GM23338 (cell line): ENCODE measurements around the gene EYA2. TPM values are rescaled to one million over a fixed set of nuclear protein-coding genes. Genes with fewer than 3 reads are reported as not detected.

Experiments used
- ATAC-seq: fragments of 200-7000 bp; cut with Tn5 transposase; 3 replicates; pipeline ENCODE4 v1.9.1; 2020
- DNase-seq: peaks from one replicate; pipeline ENCODE4 v3.0.0-alpha.2; 2015; ENCODE audit warnings: low spot score
- H2AFZ ChIP-seq: fragments of 200-600 bp; sonication (generic); 2 replicates; pipeline ENCODE4 v1.8.0; 2016; ENCODE audit warnings: antibody characterized with exemption, mild to moderate bottlenecking, moderate library complexity
- H3F3A ChIP-seq: fragments of 200-600 bp; sonication (generic); replicated peaks from 2 replicates; pipeline ENCODE4 v1.8.0; 2017; ENCODE audit warnings: antibody characterized with exemption, mixed run types, low read depth
- H3K27ac ChIP-seq: fragments of 200-600 bp; sonication (generic); 2 replicates; pipeline ENCODE4 v1.6.1; 2016; ENCODE audit warnings: low read depth
- H3K27me3 ChIP-seq: fragments of 200-600 bp; sonication (generic); 2 replicates; pipeline ENCODE4 v1.8.0; 2016; ENCODE audit warnings: mild to moderate bottlenecking, mixed run types, moderate library complexity; ENCODE audit not compliant: insufficient read depth
- H3K36me3 ChIP-seq: fragments of 200-600 bp; sonication (generic); 2 replicates; pipeline ENCODE4 v1.8.0; 2016; ENCODE audit warnings: mild to moderate bottlenecking; ENCODE audit not compliant: insufficient read depth
- H3K4me1 ChIP-seq: fragments of 200-600 bp; sonication (generic); 2 replicates; pipeline ENCODE4 v1.8.0; 2016; ENCODE audit warnings: mild to moderate bottlenecking, moderate library complexity; ENCODE audit not compliant: insufficient read depth
- H3K4me2 ChIP-seq: fragments of 200-600 bp; sonication (generic); 2 replicates; pipeline ENCODE4 v1.7.1; 2017; ENCODE audit warnings: mixed run types
- H3K4me3 ChIP-seq: fragments of 200-600 bp; sonication (generic); 2 replicates; pipeline ENCODE4 v1.6.1; 2016; ENCODE audit warnings: mixed run types
- H3K79me2 ChIP-seq: fragments of 200-600 bp; sonication (generic); replicated peaks from 2 replicates; pipeline ENCODE4 v1.8.0; 2017; ENCODE audit warnings: mild to moderate bottlenecking; ENCODE audit not compliant: insufficient read depth
- H3K9me2 ChIP-seq: fragments of 200-600 bp; sonication (generic); 2 replicates; pipeline ENCODE4 v1.8.0; 2017; ENCODE audit not compliant: insufficient read depth
- H4K20me1 ChIP-seq: fragments of 200-600 bp; sonication (generic); replicated peaks from 2 replicates; pipeline ENCODE4 v1.8.0; 2017; ENCODE audit warnings: mild to moderate bottlenecking; ENCODE audit not compliant: insufficient read depth
- H3K27ac Mint-ChIP-seq: 2 replicates; pipeline ENCODE4 v1.8.0; 2020; ENCODE audit warnings: inconsistent platforms, mild to moderate bottlenecking, moderate library complexity, mixed read lengths
- H3K27me3 Mint-ChIP-seq: 3 replicates; pipeline ENCODE4 v1.8.0; 2022; ENCODE audit warnings: low read depth, mild to moderate bottlenecking, moderate library complexity, mixed read lengths, inconsistent platforms; ENCODE audit not compliant: insufficient read depth, poor library complexity
- H3K36me3 Mint-ChIP-seq: 3 replicates; pipeline ENCODE4 v1.8.0; 2021; ENCODE audit warnings: low read depth, mild to moderate bottlenecking, inconsistent platforms, moderate library complexity, mixed read lengths
- H3K4me1 Mint-ChIP-seq: 3 replicates; pipeline ENCODE4 v1.8.0; 2020; ENCODE audit warnings: mild to moderate bottlenecking, inconsistent platforms, mixed read lengths
- H3K4me3 Mint-ChIP-seq: 3 replicates; pipeline ENCODE4 v1.8.0; 2021; ENCODE audit warnings: moderate library complexity, mild to moderate bottlenecking, inconsistent platforms, mixed read lengths
- H3K9me3 Mint-ChIP-seq: 3 replicates; pipeline ENCODE4 v1.8.0; 2020; ENCODE audit warnings: moderate library complexity, mild to moderate bottlenecking, inconsistent platforms, mixed read lengths
- CREB1 ChIP-seq: fragments of 250-450 bp; sonication (Bioruptor Pico); IDR thresholded peaks from 2 replicates; pipeline ENCODE4 v1.5.0; 2020; ENCODE audit warnings: low read depth, mild to moderate bottlenecking, moderate library complexity
- EZH2 ChIP-seq: fragments of 200-600 bp; sonication (generic); IDR thresholded peaks from one replicate; pipeline ENCODE4 v1.8.0; 2017; ENCODE audit warnings: antibody characterized with exemption, mild to moderate bottlenecking, low read depth; ENCODE audit not compliant: unreplicated experiment
- EZH2phosphoT487 ChIP-seq: fragments of 200-600 bp; sonication (generic); IDR thresholded peaks from one replicate; pipeline ENCODE4 v1.8.1; 2018; ENCODE audit warnings: antibody characterized with exemption; ENCODE audit not compliant: unreplicated experiment
- POLR2AphosphoS5 ChIP-seq: IDR thresholded peaks from 2 replicates; pipeline ENCODE4 v1.6.1; 2016; ENCODE audit warnings: antibody characterized with exemption, low read depth
- REST ChIP-seq: IDR thresholded peaks from one replicate; pipeline ENCODE4 v1.6.1; 2018; ENCODE audit warnings: antibody characterized with exemption; ENCODE audit not compliant: unreplicated experiment
- STAT1 ChIP-seq: IDR thresholded peaks from one replicate; pipeline ENCODE4 v1.6.1; 2016; ENCODE audit warnings: antibody characterized with exemption; ENCODE audit not compliant: unreplicated experiment
- ZNF331 ChIP-seq: fragments of 250-450 bp; sonication (Bioruptor Pico); IDR thresholded peaks from 2 replicates; pipeline ENCODE4 v1.5.0; 2020; ENCODE audit warnings: low read depth, mild to moderate bottlenecking, moderate library complexity
- polyA plus RNA-seq: library from polyadenylated mRNA; unstranded; fragments of >200 nt; fragmentation: Nextera tagmentation; extraction: Ambion mirVana; gene quantifications from 2 replicates; pipeline ENCODE4 v1.2.1, GENCODE V29; 2016
- total RNA-seq: library from RNA; depleted of rRNA; stranded (reverse); fragments of >200 nt; shearing (Covaris generic); gene quantifications from 2 replicates; pipeline ENCODE4 v1.2.3, GENCODE V29; 2014
- TF ChIP-seq, protein P1 (sequence below): fragments of 250-450 bp; sonication (Bioruptor Pico); IDR thresholded peaks from 2 replicates; pipeline ENCODE4 v1.5.0; 2020; ENCODE audit warnings: mild to moderate bottlenecking, moderate library complexity
- TF ChIP-seq, protein P2 (sequence below), 2 experiments: fragments of 200-600 bp in 1 of 2; sonication (generic) in 1 of 2; conservative IDR thresholded peaks; 2 replicates each; pipeline versions ENCODE4 v1.5.1 to v1.6.1; 2016 to 2017; ENCODE audit warnings: antibody characterized with exemption in 2 of 2, low read depth in 2 of 2, mild to moderate bottlenecking in 2 of 2, moderate library complexity in 1 of 2
- TF ChIP-seq, protein P3 (sequence below): IDR thresholded peaks from 2 replicates; pipeline ENCODE4 v1.6.1; 2016; ENCODE audit warnings: antibody characterized with exemption

EYA2 gene
- total and polyA plus RNA-seq, 2 experiments from 2014 or later: 0.50 to 0.56 TPM

- TF ChIP-seq, protein P1, sequence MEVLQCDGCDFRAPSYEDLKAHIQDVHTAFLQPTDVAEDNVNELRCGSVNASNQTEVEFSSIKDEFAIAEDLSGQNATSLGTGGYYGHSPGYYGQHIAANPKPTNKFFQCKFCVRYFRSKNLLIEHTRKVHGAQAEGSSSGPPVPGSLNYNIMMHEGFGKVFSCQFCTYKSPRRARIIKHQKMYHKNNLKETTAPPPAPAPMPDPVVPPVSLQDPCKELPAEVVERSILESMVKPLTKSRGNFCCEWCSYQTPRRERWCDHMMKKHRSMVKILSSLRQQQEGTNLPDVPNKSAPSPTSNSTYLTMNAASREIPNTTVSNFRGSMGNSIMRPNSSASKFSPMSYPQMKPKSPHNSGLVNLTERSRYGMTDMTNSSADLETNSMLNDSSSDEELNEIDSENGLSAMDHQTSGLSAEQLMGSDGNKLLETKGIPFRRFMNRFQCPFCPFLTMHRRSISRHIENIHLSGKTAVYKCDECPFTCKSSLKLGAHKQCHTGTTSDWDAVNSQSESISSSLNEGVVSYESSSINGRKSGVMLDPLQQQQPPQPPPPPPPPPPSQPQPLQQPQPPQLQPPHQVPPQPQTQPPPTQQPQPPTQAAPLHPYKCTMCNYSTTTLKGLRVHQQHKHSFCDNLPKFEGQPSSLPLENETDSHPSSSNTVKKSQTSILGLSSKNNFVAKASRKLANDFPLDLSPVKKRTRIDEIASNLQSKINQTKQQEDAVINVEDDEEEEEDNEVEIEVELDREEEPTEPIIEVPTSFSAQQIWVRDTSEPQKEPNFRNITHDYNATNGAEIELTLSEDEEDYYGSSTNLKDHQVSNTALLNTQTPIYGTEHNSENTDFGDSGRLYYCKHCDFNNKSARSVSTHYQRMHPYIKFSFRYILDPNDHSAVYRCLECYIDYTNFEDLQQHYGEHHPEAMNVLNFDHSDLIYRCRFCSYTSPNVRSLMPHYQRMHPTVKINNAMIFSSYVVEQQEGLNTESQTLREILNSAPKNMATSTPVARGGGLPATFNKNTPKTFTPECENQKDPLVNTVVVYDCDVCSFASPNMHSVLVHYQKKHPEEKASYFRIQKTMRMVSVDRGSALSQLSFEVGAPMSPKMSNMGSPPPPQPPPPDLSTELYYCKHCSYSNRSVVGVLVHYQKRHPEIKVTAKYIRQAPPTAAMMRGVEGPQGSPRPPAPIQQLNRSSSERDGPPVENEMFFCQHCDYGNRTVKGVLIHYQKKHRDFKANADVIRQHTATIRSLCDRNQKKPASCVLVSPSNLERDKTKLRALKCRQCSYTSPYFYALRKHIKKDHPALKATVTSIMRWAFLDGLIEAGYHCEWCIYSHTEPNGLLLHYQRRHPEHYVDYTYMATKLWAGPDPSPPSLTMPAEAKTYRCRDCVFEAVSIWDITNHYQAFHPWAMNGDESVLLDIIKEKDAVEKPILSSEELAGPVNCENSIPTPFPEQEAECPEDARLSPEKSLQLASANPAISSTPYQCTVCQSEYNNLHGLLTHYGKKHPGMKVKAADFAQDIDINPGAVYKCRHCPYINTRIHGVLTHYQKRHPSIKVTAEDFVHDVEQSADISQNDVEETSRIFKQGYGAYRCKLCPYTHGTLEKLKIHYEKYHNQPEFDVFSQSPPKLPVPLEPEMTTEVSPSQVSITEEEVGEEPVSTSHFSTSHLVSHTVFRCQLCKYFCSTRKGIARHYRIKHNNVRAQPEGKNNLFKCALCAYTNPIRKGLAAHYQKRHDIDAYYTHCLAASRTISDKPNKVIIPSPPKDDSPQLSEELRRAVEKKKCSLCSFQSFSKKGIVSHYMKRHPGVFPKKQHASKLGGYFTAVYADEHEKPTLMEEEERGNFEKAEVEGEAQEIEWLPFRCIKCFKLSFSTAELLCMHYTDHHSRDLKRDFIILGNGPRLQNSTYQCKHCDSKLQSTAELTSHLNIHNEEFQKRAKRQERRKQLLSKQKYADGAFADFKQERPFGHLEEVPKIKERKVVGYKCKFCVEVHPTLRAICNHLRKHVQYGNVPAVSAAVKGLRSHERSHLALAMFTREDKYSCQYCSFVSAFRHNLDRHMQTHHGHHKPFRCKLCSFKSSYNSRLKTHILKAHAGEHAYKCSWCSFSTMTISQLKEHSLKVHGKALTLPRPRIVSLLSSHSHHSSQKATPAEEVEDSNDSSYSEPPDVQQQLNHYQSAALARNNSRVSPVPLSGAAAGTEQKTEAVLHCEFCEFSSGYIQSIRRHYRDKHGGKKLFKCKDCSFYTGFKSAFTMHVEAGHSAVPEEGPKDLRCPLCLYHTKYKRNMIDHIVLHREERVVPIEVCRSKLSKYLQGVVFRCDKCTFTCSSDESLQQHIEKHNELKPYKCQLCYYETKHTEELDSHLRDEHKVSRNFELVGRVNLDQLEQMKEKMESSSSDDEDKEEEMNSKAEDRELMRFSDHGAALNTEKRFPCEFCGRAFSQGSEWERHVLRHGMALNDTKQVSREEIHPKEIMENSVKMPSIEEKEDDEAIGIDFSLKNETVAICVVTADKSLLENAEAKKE: no peak
- no peak for TF ChIP-seq STAT1
- no peak for TF ChIP-seq CREB1
- TF ChIP-seq POLR2AphosphoS5: no peak
- no peak for TF ChIP-seq EZH2
- TF ChIP-seq, protein P2, sequence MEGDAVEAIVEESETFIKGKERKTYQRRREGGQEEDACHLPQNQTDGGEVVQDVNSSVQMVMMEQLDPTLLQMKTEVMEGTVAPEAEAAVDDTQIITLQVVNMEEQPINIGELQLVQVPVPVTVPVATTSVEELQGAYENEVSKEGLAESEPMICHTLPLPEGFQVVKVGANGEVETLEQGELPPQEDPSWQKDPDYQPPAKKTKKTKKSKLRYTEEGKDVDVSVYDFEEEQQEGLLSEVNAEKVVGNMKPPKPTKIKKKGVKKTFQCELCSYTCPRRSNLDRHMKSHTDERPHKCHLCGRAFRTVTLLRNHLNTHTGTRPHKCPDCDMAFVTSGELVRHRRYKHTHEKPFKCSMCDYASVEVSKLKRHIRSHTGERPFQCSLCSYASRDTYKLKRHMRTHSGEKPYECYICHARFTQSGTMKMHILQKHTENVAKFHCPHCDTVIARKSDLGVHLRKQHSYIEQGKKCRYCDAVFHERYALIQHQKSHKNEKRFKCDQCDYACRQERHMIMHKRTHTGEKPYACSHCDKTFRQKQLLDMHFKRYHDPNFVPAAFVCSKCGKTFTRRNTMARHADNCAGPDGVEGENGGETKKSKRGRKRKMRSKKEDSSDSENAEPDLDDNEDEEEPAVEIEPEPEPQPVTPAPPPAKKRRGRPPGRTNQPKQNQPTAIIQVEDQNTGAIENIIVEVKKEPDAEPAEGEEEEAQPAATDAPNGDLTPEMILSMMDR (conservative IDR thresholded peaks at IDR 0.05; ENCODE audit: low read depth in 2 of 2): no peak
- no peak for TF ChIP-seq EZH2phosphoT487
- no peak for TF ChIP-seq ZNF331
Measured at GRCh38 chr20:46933150-46933549, 38.5 kb downstream of the EYA2 start (continued).

DNA sequence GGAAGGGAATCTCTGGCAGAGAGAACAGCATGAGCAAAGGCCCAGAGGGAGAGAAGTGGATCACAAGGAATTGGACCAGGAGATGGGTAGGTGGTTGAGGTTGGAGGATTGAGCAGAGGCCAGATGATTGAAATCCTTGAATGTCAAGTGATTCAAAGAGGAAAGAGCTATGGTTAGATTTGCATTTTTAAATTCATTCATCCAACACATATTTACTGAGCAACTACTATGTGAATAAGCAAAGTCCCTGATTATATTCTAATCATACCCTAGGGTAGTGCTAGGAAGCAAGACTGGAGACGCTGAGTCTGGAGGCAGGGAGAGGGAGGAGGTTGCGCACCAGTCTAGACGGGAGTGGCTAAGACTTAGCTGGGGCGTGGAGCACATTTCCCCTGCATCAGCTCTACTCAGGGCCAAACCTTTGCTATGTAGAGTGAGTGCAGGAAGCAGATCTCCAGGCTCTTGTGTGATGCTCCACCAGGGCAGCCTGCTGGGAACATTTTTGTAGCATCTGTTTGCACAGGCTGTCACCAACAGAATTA, 40.2 kb downstream of the EYA2 start:
- H3K9me3 Mint-ChIP-seq: 0 out of 3 replicates have a peak, but pooled peaks cover 3% of the 10 kb centered on the region
- ATAC-seq: no peak
- no peaks in the 10 kb centered on the region; the same call in 1 of the 3 replicates for H3K4me1 Mint-ChIP-seq
- TF ChIP-seq REST (no peak), EZH2phosphoT487 (no peak)
- TF ChIP-seq, protein P3, sequence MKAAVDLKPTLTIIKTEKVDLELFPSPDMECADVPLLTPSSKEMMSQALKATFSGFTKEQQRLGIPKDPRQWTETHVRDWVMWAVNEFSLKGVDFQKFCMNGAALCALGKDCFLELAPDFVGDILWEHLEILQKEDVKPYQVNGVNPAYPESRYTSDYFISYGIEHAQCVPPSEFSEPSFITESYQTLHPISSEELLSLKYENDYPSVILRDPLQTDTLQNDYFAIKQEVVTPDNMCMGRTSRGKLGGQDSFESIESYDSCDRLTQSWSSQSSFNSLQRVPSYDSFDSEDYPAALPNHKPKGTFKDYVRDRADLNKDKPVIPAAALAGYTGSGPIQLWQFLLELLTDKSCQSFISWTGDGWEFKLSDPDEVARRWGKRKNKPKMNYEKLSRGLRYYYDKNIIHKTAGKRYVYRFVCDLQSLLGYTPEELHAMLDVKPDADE: no peak

More for the DNA sequence above, 40.2 kb downstream of the EYA2 start:
- no peak overlapping the region for H3K4me3 Mint-ChIP-seq
- no peaks in the 10 kb centered on the region for H3K36me3 ChIP-seq
- no peaks in the 10 kb centered on the region for H3K79me2 ChIP-seq
- H2AFZ ChIP-seq: no peak overlapping the region
- H4K20me1 ChIP-seq: no peaks in the 10 kb centered on the region
- DNase-seq: no peak
- H3K27ac ChIP-seq: no peak overlapping the region
- no peak overlapping the region for H3K27ac Mint-ChIP-seq
- H3K4me1 ChIP-seq: no peaks in the 10 kb centered on the region
- no peaks in the 10 kb centered on the region for H3K9me2 ChIP-seq
- H3F3A ChIP-seq: no peaks in the 10 kb centered on the region
- peaks cover 5% of the 10 kb centered on the region for H3K27me3 Mint-ChIP-seq
- no peak overlapping the region for H3K4me2 ChIP-seq
- no peaks in the 10 kb centered on the region for H3K36me3 Mint-ChIP-seq
- no peak overlapping the region for H3K4me3 ChIP-seq
- no peaks in the 10 kb centered on the region for H3K27me3 ChIP-seq
